CD4-positive, alpha-beta memory T cell (primary cell): ENCODE data around the gene MAGI2. TPM values are rescaled to one million over a fixed set of nuclear protein-coding genes. Genes with fewer than 3 reads are reported as not detected.
"Not testable (repeated sequence)": the region's sequence is repeated elsewhere in the genome, so short reads cannot be mapped to it uniquely, and the experiment has no call there.

Experiments
- CTCF ChIA-PET: fragments of 350-600 bp; sonication (Branson Sonifier 250); formaldehyde crosslinking; loops from one replicate; lab custom pipeline; 2021; ENCODE audit warnings: inconsistent platforms; ENCODE audit not compliant: partially characterized antibody; lab: Charles Lee
- POLR2A ChIA-PET: fragments of 350-600 bp; sonication (Branson Sonifier 250); formaldehyde crosslinking; loops from one replicate; lab custom pipeline; 2021; ENCODE audit not compliant: partially characterized antibody; lab: Charles Lee
- DNase-seq, 5 donors: peaks; one replicate each; pipeline versions ENCODE4 v3.0.0 to v3.0.0-alpha.2; 2020 to 2022; ENCODE audit warnings: mixed read lengths in 1 of 5
- H3K27ac ChIP-seq: one replicate; pipeline ENCODE4 v1.7.0; 2013; ENCODE audit warnings: low read depth, low read length
- H3K27me3 ChIP-seq: 2 replicates; pipeline ENCODE4 v1.7.0; 2013; ENCODE audit warnings: mild to moderate bottlenecking, low read length, moderate library complexity; ENCODE audit not compliant: insufficient read depth
- H3K36me3 ChIP-seq: 2 replicates; pipeline ENCODE4 v1.7.0; 2013; ENCODE audit warnings: mild to moderate bottlenecking, low read length, moderate library complexity; ENCODE audit not compliant: insufficient read depth
- H3K4me1 ChIP-seq: 2 replicates; pipeline ENCODE4 v1.7.0; 2013; ENCODE audit warnings: mild to moderate bottlenecking, low read length, moderate library complexity; ENCODE audit not compliant: insufficient read depth
- H3K4me3 ChIP-seq, 2 donors: one replicate each; pipeline ENCODE4 v1.7.0; 2013; ENCODE audit warnings: low read length in 2 of 2, mild to moderate bottlenecking in 1 of 2
- H3K9me3 ChIP-seq, 2 donors: one replicate each; pipeline ENCODE4 v1.7.0; 2013; ENCODE audit warnings: low read length in 2 of 2, control low read depth in 1 of 2; ENCODE audit not compliant: control insufficient read depth in 1 of 2
- H3K27ac Mint-ChIP-seq, 7 donors: one replicate each; pipeline ENCODE4 v1.8.0; 2020 to 2021; ENCODE audit warnings: mixed read lengths in 7 of 7, mild to moderate bottlenecking in 6 of 7, inconsistent platforms in 3 of 7, moderate library complexity in 3 of 7
- H3K27me3 Mint-ChIP-seq, 2 donors: one replicate each; pipeline ENCODE4 v1.8.0; 2020 to 2021; ENCODE audit warnings: mixed read lengths in 2 of 2
- H3K36me3 Mint-ChIP-seq, 2 donors: one replicate each; pipeline ENCODE4 v1.8.0; 2020 to 2021; ENCODE audit warnings: mixed read lengths in 2 of 2, inconsistent platforms in 1 of 2, mild to moderate bottlenecking in 1 of 2
- H3K4me1 Mint-ChIP-seq, 4 donors: one replicate each; pipeline ENCODE4 v1.8.0; 2020 to 2021; ENCODE audit warnings: mixed read lengths in 4 of 4, mild to moderate bottlenecking in 1 of 4
- H3K4me3 Mint-ChIP-seq, 8 donors: one replicate each; pipeline ENCODE4 v1.8.0; 2020 to 2021; ENCODE audit warnings: mixed read lengths in 8 of 8, mild to moderate bottlenecking in 7 of 8, moderate library complexity in 6 of 8, inconsistent platforms in 3 of 8
- H3K9me3 Mint-ChIP-seq, 8 donors: one replicate each; pipeline ENCODE4 v1.8.0; 2020 to 2021; ENCODE audit warnings: mixed read lengths in 8 of 8, mild to moderate bottlenecking in 5 of 8, inconsistent platforms in 3 of 8, moderate library complexity in 1 of 8
- intact Hi-C: fragments of 100-400 bp; cut with micrococcal nuclease; formaldehyde crosslinking; loops from one replicate; pipeline ENCODE4 v1.15.1; 2023
- polyA plus RNA-seq, 2 donors: library from polyadenylated mRNA; unstranded; fragments of 300-500 nt; fragmentation: Illumina TruSeq; gene quantifications; one replicate each; pipeline ENCODE4 v1.2.3, GENCODE V29; 2021
- total RNA-seq, 2 experiments: library from RNA; stranded (reverse); gene quantifications; one replicate each; pipeline ENCODE4 v1.2.3, GENCODE V29; 2021

MAGI2 gene
- total and polyA plus RNA-seq, 4 experiments from 2014 or later = 0.23 to 0.25 TPM; not detected in 2

- H3K4me3 Mint-ChIP-seq, H3K9me3 ChIP-seq, H3K27me3 ChIP-seq, POLR2A ChIA-PET, intact Hi-C loops, H3K36me3 ChIP-seq, DNase-seq, H3K4me1 ChIP-seq, H3K4me1 Mint-ChIP-seq, H3K4me3 ChIP-seq, H3K36me3 Mint-ChIP-seq, H3K27ac ChIP-seq, H3K27ac Mint-ChIP-seq, H3K9me3 Mint-ChIP-seq, H3K27me3 Mint-ChIP-seq: not testable (repeated sequence)
- CTCF ChIA-PET = interaction anchor here (1.1 kb wide), 1 partner anchor 41 kb away, joined by 3 read pairs; no protein-coding TSS in a partner anchor
Measured at GRCh38 chr7:77999168-77999567, 1454.3 kb downstream of the MAGI2 start.

GRCh38 chr7:77995717-77996116 is 1457.8 kb downstream of the MAGI2 start:
- Mint-ChIP-seq H3K27ac (no peak overlapping the region), H3K4me3 (no peak overlapping the region), H3K4me1 (no peaks in the 10 kb centered on the region), H3K27me3 (peaks cover 5 to 7% of the 10 kb centered on the region in 2 donors), H3K9me3 (peaks cover 0 to 5% (median under 1%) of the 10 kb centered on the region in 8 donors), H3K36me3 (no peaks in the 10 kb centered on the region)
- intact Hi-C loops = no loop called here
- DNase-seq = no peak
- Histone ChIP-seq H3K4me1 (no peaks in the 10 kb centered on the region), H3K9me3 (no peaks in the 10 kb centered on the region), H3K36me3 (no peaks in the 10 kb centered on the region), H3K4me3 (no peak overlapping the region), H3K27ac (no peak overlapping the region), H3K27me3 (no peaks in the 10 kb centered on the region)
- ChIA-PET CTCF (no interaction called here), POLR2A (no interaction called here)

- peaks cover 0 to 3% (median 0%) of the 10 kb centered on the region in 8 donors for H3K9me3 Mint-ChIP-seq
- no peaks in the 10 kb centered on the region for H3K9me3 ChIP-seq
- H3K4me1 Mint-ChIP-seq = no peaks in the 10 kb centered on the region
Measured at GRCh38 chr7:77993838-77994237, 1459.6 kb downstream of the MAGI2 start.

GRCh38 chr7:77991656-77992055 is 1461.8 kb downstream of the MAGI2 start:
- no peaks in the 10 kb centered on the region for H3K9me3 ChIP-seq
- H3K36me3 ChIP-seq = no peaks in the 10 kb centered on the region
- Mint-ChIP-seq H3K36me3 (no peaks in the 10 kb centered on the region), H3K9me3 (no peaks in the 10 kb centered on the region), H3K4me1 (no peaks in the 10 kb centered on the region), H3K27ac (no peak overlapping the region), H3K27me3 (peaks cover 5% of the 10 kb centered on the region in 2 donors), H3K4me3 (no peak overlapping the region)
- POLR2A ChIA-PET = interaction anchor here (0.7 kb wide), 1 partner anchor 808 kb away, joined by 4 read pairs; no protein-coding TSS in a partner anchor
- H3K4me3 ChIP-seq = no peak overlapping the region
- H3K27ac ChIP-seq = no peak overlapping the region
- no peaks in the 10 kb centered on the region for H3K27me3 ChIP-seq
- no peaks in the 10 kb centered on the region for H3K4me1 ChIP-seq
- no peak for DNase-seq
- CTCF ChIA-PET = no interaction called here
- intact Hi-C loops = no loop called here

More at GRCh38 chr7:77993838-77994237, 1459.6 kb downstream of the MAGI2 start:
- no peaks in the 10 kb centered on the region for H3K36me3 ChIP-seq
- Mint-ChIP-seq H3K27ac (no peak overlapping the region), H3K4me3 (no peak overlapping the region), H3K36me3 (no peaks in the 10 kb centered on the region), H3K27me3 (peaks cover 4 to 5% of the 10 kb centered on the region in 2 donors)
- intact Hi-C loops = no loop called here
- H3K27ac ChIP-seq = no peak overlapping the region
- H3K27me3 ChIP-seq = no peaks in the 10 kb centered on the region
- H3K4me1 ChIP-seq = no peaks in the 10 kb centered on the region
- CTCF ChIA-PET = interaction anchor here (1.0 to 1.4 kb wide), 2 partner anchors 11 to 46 kb away, joined by 4 to 5 read pairs; no protein-coding TSS in a partner anchor
- DNase-seq = no peak
- POLR2A ChIA-PET = no interaction called here
- H3K4me3 ChIP-seq = no peak overlapping the region

DNA sequence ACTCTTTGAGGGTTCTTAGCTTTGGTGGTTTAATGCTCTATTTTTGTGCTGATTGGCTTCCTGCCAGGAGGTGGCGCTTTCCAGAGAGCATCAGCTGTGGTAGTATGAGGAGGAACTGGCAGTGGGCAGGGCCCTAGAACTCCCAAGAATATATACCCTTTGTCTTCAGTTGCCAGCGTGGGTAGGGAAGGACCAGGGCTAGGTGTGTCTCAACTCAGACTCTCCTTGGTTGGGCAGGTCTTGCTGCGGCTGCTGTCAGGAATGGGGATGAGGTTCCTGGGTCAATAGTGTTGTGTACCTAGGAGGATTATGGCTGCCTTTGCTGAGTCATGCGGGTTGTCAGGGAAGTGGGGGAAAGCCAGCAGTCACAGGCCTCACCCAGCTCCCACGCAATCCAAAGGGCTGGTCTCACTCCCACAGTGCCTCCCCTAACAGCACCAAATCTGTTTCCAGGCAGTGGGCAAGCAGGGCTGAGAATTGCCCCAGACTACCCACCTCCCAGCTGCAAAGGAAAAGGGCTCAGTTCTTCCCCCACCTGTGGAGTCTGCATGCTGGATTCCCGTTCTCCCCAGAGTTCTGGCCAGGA is 1463.4 kb downstream of the MAGI2 start:
- intact Hi-C loops = no loop called here
- Mint-ChIP-seq H3K27ac (no peak overlapping the region), H3K36me3 (no peaks in the 10 kb centered on the region), H3K4me3 (no peak overlapping the region), H3K4me1 (no peaks in the 10 kb centered on the region), H3K9me3 (no peaks in the 10 kb centered on the region), H3K27me3 (peaks cover 5% of the 10 kb centered on the region in 2 donors)
- peak in 1 of 5 donors; percentile 5 for DNase-seq
- ChIA-PET POLR2A (no interaction called here), CTCF (interaction anchor here (0.7 to 0.8 kb wide), 2 partner anchors 13 to 30 kb away, joined by 3 read pairs; no protein-coding TSS in a partner anchor)
- Histone ChIP-seq H3K4me1 (no peaks in the 10 kb centered on the region), H3K9me3 (no peaks in the 10 kb centered on the region), H3K36me3 (no peaks in the 10 kb centered on the region), H3K27ac (no peak overlapping the region), H3K4me3 (no peak overlapping the region), H3K27me3 (no peaks in the 10 kb centered on the region)

- intact Hi-C loops = no loop called here
- Mint-ChIP-seq H3K27me3 (peaks cover 0 to 3% of the 10 kb centered on the region in 2 donors), H3K4me3 (no peak overlapping the region), H3K4me1 (peaks cover 0 to 5% (median 2%) of the 10 kb centered on the region in 4 donors), H3K9me3 (no peaks in the 10 kb centered on the region), H3K27ac (no peak overlapping the region), H3K36me3 (no peaks in the 10 kb centered on the region)
- DNase-seq = no peak
- Histone ChIP-seq H3K36me3 (no peaks in the 10 kb centered on the region), H3K4me1 (peaks cover 4% of the 10 kb centered on the region), H3K27ac (no peak overlapping the region), H3K27me3 (no peaks in the 10 kb centered on the region), H3K9me3 (no peaks in the 10 kb centered on the region), H3K4me3 (no peak overlapping the region)
- ChIA-PET POLR2A (no interaction called here), CTCF (interaction anchor here (0.7 kb wide), 1 partner anchor 34 kb away, joined by 3 read pairs; no protein-coding TSS in a partner anchor)
Measured at GRCh38 chr7:77985974-77986339, 1467.5 kb downstream of the MAGI2 start.

GRCh38 chr7:77985232-77985973 is 1468.1 kb downstream of the MAGI2 start:
- Mint-ChIP-seq H3K36me3 (no peaks in the 10 kb centered on the region), H3K27me3 (peaks cover 0 to 3% of the 10 kb centered on the region in 2 donors), H3K4me3 (no peak overlapping the region), H3K27ac (no peak overlapping the region), H3K4me1 (peaks cover 0 to 5% (median 2%) of the 10 kb centered on the region in 4 donors), H3K9me3 (peaks cover 0 to 2% (median 0%) of the 10 kb centered on the region in 8 donors)
- H3K36me3 ChIP-seq = no peaks in the 10 kb centered on the region
- H3K27me3 ChIP-seq = no peaks in the 10 kb centered on the region
- no peak overlapping the region for H3K27ac ChIP-seq
- POLR2A ChIA-PET = no interaction called here
- H3K4me3 ChIP-seq = no peak overlapping the region
- peaks cover 4% of the 10 kb centered on the region for H3K4me1 ChIP-seq
- no peak for DNase-seq
- intact Hi-C loops = no loop called here
- H3K9me3 ChIP-seq = no peaks in the 10 kb centered on the region
- CTCF ChIA-PET = no interaction called here
